HEK293 (cell line): ENCODE results near the gene CCDC3.

ENCODE experiments used
- CTCF ChIA-PET: fragments of 350-600 bp; formaldehyde crosslinking; extraction: SDS; loops from one replicate; lab custom pipeline; 2021; ENCODE audit warnings: antibody characterized with exemption; lab: Yijun Ruan, JAX
- POLR2A ChIA-PET: fragments of 300-600 bp; formaldehyde crosslinking; extraction: SDS; loops from one replicate; lab custom pipeline; 2020; ENCODE audit warnings: antibody characterized with exemption, inconsistent platforms; lab: Yijun Ruan, JAX
- H3K27ac ChIP-seq: fragments of 200-500 bp; sonication (Bioruptor generic); 2 replicates; pipeline ENCODE4 v1.5.1; 2014; ENCODE audit warnings: low read depth, low read length, control low read depth, inconsistent platforms; ENCODE audit errors: extremely low read depth
- H3K36me3 ChIP-seq, 2 experiments: fragments of 200-500 bp in 1 of 2; sonication (Bioruptor generic) in 1 of 2; 1 replicate in 1 of 2; 2 replicates in 1 of 2; pipeline ENCODE4 v1.5.1; 2014 to 2017; ENCODE audit warnings: inconsistent platforms in 2 of 2, low read length in 2 of 2; ENCODE audit not compliant: control insufficient read depth in 2 of 2, insufficient read depth in 1 of 2
- H3K4me1 ChIP-seq: fragments of 200-500 bp; sonication (Bioruptor generic); 2 replicates; pipeline ENCODE4 v1.5.1; 2014; ENCODE audit warnings: mild to moderate bottlenecking, low read length, inconsistent platforms; ENCODE audit not compliant: control insufficient read depth, insufficient read depth
- H3K4me3 ChIP-seq: 2 replicates; pipeline ENCODE4 v1.5.1; 2011; ENCODE audit warnings: low read depth, mild to moderate bottlenecking, control low read depth, low read length, moderate library complexity
- H3K9me3 ChIP-seq: fragments of 200-500 bp; sonication (Bioruptor generic); 2 replicates; pipeline ENCODE4 v1.5.1; 2014; ENCODE audit warnings: low read depth, low read length, inconsistent platforms; ENCODE audit not compliant: control insufficient read depth, insufficient read depth
- HOXC10 ChIP-seq: sonication (generic); formaldehyde crosslinking; IDR thresholded peaks from 2 replicates; pipeline ENCODE4 v1.8.1; 2023; ENCODE audit warnings: mild to moderate bottlenecking, missing genetic modification reagents
- OSR2 ChIP-seq: fragments of 450-650 bp; formaldehyde crosslinking; IDR thresholded peaks from 2 replicates; pipeline ENCODE4 v1.5.1; 2016; ENCODE audit warnings: missing biosample characterization, missing genetic modification characterization
- SCRT2 ChIP-seq: fragments of 450-650 bp; formaldehyde crosslinking; IDR thresholded peaks from 2 replicates; pipeline ENCODE4 v1.5.1; 2016; ENCODE audit warnings: missing biosample characterization, missing genetic modification characterization
- SETDB1 ChIP-seq: IDR thresholded peaks from one replicate; pipeline ENCODE4 v1.6.1; 2017; ENCODE audit warnings: mild to moderate bottlenecking, low read length, moderate library complexity, mixed read lengths; ENCODE audit not compliant: insufficient read length
- SP7 ChIP-seq: fragments of 450-650 bp; formaldehyde crosslinking; IDR thresholded peaks from 2 replicates; pipeline ENCODE4 v1.5.1; 2016; ENCODE audit warnings: missing biosample characterization, missing genetic modification characterization
- ZBTB11 ChIP-seq: fragments of 450-650 bp; formaldehyde crosslinking; conservative IDR thresholded peaks from 2 replicates; pipeline ENCODE4 v1.5.1; 2016; ENCODE audit warnings: low read depth, missing biosample characterization, missing genetic modification characterization
- ZNF10 ChIP-seq: fragments of 450-650 bp; formaldehyde crosslinking; IDR thresholded peaks from 2 replicates; pipeline ENCODE4 v1.5.1; 2017; ENCODE audit warnings: missing biosample characterization, missing genetic modification characterization
- ZNF157 ChIP-seq: fragments of 450-650 bp; formaldehyde crosslinking; IDR thresholded peaks from 2 replicates; pipeline ENCODE4 v1.5.1; 2016; ENCODE audit warnings: missing biosample characterization, missing genetic modification characterization
- ZNF184 ChIP-seq: fragments of 450-650 bp; IDR thresholded peaks from 2 replicates; pipeline ENCODE4 v1.5.1; 2018; ENCODE audit warnings: missing biosample characterization, mild to moderate bottlenecking, missing genetic modification characterization
- ZNF211 ChIP-seq: fragments of 450-650 bp; formaldehyde crosslinking; IDR thresholded peaks from 2 replicates; pipeline ENCODE4 v1.5.1; 2016; ENCODE audit warnings: low read depth, missing biosample characterization, missing genetic modification characterization
- ZNF280D ChIP-seq: fragments of 450-650 bp; formaldehyde crosslinking; IDR thresholded peaks from 2 replicates; pipeline ENCODE4 v1.5.1; 2016; ENCODE audit warnings: missing biosample characterization, missing genetic modification characterization
- ZNF350 ChIP-seq: fragments of 450-650 bp; formaldehyde crosslinking; IDR thresholded peaks from 2 replicates; pipeline ENCODE4 v1.5.0; 2017; ENCODE audit warnings: missing biosample characterization, mild to moderate bottlenecking, missing genetic modification characterization
- ZNF354C ChIP-seq: fragments of 450-650 bp; formaldehyde crosslinking; IDR thresholded peaks from 2 replicates; pipeline ENCODE4 v1.5.1; 2016; ENCODE audit warnings: missing biosample characterization, missing genetic modification characterization, low read depth, borderline replicate concordance
- ZNF423 ChIP-seq: fragments of 450-650 bp; formaldehyde crosslinking; IDR thresholded peaks from 2 replicates; pipeline ENCODE4 v1.5.1; 2016; ENCODE audit warnings: missing biosample characterization, missing genetic modification characterization
- ZNF571 ChIP-seq: fragments of 450-650 bp; formaldehyde crosslinking; IDR thresholded peaks from 2 replicates; pipeline ENCODE4 v1.5.0; 2017; ENCODE audit warnings: missing biosample characterization, missing genetic modification characterization
- ZNF600 ChIP-seq: fragments of 450-650 bp; formaldehyde crosslinking; IDR thresholded peaks from 2 replicates; pipeline ENCODE4 v1.5.1; 2016; ENCODE audit warnings: missing biosample characterization, missing genetic modification characterization
- ZNF629 ChIP-seq: fragments of 450-650 bp; formaldehyde crosslinking; IDR thresholded peaks from 2 replicates; pipeline ENCODE4 v1.5.1; 2017; ENCODE audit warnings: missing biosample characterization, missing genetic modification characterization
- ZSCAN16 ChIP-seq: fragments of 450-650 bp; formaldehyde crosslinking; IDR thresholded peaks from 2 replicates; pipeline ENCODE4 v1.5.1; 2016; ENCODE audit warnings: missing biosample characterization, missing genetic modification characterization
- TF ChIP-seq, protein P1 (sequence below): fragments of 450-650 bp; formaldehyde crosslinking; conservative IDR thresholded peaks from 2 replicates; pipeline ENCODE4 v1.5.1; 2016; ENCODE audit warnings: low read depth, missing biosample characterization, missing genetic modification characterization
- TF ChIP-seq, protein P2 (sequence below): fragments of 450-650 bp; formaldehyde crosslinking; IDR thresholded peaks from 2 replicates; pipeline ENCODE4 v1.5.1; 2016; ENCODE audit warnings: missing biosample characterization, missing genetic modification characterization

CCDC3 gene

DNA sequence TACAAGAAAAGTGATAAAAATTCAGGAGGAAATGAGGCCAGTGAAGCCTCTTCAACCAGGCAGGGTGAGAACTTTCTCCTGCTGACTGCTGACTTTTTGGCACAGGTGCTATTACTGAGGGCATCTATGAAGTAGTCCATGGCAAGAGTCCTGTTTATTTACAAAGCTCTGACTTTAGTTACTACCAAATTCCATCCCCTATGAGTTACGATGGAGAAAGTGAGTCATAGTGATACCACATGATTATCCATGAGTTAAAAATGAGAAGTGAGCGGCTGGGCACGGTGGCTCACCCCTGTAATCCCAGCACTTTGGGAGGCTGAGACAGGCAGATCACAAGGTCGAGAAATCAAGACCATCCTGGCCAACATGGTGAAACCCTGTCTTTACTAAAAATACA, 19.9 kb downstream of the CCDC3 start:
- TF ChIP-seq ZSCAN16 (tag by site-specific recombination) (no peak), SCRT2 (tag by site-specific recombination) (no peak), OSR2 (peak; percentile 79), ZNF629 (tag by site-specific recombination) (0 out of 2 replicates have a peak, but pooled peaks have one; percentile 41), SETDB1 (no peak), SP7 (tag by site-specific recombination) (0 out of 2 replicates have a peak, but pooled peaks have one; percentile 18), ZNF423 (tag by site-specific recombination) (no peak), ZNF10 (tag by site-specific recombination) (0 out of 2 replicates have a peak, but pooled peaks have one; percentile 14), ZBTB11 (tag by site-specific recombination) (no peak), ZNF157 (tag by site-specific recombination) (no peak), ZNF350 (tag by site-specific recombination) (no peak), ZNF600 (tag by site-specific recombination) (peak; percentile 31; the same call in 1 of the 2 replicates), ZNF280D (tag by site-specific recombination) (no peak), ZNF211 (tag by site-specific recombination) (no peak), ZNF184 (tag by site-specific recombination) (peak; percentile 57; the same call in 1 of the 2 replicates), ZNF354C (no peak), HOXC10 (no peak), ZNF571 (tag by site-specific recombination) (no peak)
- TF ChIP-seq, protein P1, sequence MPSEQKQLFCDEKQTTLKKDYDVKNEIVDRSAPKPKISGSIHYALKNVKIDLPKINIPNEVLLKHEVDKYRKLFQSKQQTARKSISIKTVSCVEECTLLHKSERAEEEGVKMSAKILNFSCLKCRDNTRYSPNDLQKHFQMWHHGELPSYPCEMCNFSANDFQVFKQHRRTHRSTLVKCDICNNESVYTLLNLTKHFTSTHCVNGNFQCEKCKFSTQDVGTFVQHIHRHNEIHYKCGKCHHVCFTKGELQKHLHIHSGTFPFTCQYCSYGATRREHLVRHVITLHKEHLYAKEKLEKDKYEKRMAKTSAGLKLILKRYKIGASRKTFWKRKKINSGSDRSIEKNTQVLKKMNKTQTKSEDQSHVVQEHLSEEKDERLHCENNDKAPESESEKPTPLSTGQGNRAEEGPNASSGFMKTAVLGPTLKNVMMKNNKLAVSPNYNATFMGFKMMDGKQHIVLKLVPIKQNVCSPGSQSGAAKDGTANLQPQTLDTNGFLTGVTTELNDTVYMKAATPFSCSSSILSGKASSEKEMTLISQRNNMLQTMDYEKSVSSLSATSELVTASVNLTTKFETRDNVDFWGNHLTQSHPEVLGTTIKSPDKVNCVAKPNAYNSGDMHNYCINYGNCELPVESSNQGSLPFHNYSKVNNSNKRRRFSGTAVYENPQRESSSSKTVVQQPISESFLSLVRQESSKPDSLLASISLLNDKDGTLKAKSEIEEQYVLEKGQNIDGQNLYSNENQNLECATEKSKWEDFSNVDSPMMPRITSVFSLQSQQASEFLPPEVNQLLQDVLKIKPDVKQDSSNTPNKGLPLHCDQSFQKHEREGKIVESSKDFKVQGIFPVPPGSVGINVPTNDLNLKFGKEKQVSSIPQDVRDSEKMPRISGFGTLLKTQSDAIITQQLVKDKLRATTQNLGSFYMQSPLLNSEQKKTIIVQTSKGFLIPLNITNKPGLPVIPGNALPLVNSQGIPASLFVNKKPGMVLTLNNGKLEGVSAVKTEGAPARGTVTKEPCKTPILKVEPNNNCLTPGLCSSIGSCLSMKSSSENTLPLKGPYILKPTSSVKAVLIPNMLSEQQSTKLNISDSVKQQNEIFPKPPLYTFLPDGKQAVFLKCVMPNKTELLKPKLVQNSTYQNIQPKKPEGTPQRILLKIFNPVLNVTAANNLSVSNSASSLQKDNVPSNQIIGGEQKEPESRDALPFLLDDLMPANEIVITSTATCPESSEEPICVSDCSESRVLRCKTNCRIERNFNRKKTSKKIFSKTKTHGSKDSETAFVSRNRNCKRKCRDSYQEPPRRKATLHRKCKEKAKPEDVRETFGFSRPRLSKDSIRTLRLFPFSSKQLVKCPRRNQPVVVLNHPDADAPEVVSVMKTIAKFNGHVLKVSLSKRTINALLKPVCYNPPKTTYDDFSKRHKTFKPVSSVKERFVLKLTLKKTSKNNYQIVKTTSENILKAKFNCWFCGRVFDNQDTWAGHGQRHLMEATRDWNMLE (tag by site-specific recombination), result no peak
- TF ChIP-seq, protein P2, sequence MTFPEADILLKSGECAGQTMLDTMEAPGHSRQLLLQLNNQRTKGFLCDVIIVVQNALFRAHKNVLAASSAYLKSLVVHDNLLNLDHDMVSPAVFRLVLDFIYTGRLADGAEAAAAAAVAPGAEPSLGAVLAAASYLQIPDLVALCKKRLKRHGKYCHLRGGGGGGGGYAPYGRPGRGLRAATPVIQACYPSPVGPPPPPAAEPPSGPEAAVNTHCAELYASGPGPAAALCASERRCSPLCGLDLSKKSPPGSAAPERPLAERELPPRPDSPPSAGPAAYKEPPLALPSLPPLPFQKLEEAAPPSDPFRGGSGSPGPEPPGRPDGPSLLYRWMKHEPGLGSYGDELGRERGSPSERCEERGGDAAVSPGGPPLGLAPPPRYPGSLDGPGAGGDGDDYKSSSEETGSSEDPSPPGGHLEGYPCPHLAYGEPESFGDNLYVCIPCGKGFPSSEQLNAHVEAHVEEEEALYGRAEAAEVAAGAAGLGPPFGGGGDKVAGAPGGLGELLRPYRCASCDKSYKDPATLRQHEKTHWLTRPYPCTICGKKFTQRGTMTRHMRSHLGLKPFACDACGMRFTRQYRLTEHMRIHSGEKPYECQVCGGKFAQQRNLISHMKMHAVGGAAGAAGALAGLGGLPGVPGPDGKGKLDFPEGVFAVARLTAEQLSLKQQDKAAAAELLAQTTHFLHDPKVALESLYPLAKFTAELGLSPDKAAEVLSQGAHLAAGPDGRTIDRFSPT (tag by site-specific recombination), result 0 out of 2 replicates have a peak, but pooled peaks have one; percentile 25
- Histone ChIP-seq H3K36me3 (no peaks in the 10 kb centered on the region), H3K4me3 (no peak overlapping the region), H3K4me1 (peaks cover 13% of the 10 kb centered on the region), H3K27ac (no peak overlapping the region), H3K9me3 (no peaks in the 10 kb centered on the region)
- POLR2A ChIA-PET, result no interaction called here
- CTCF ChIA-PET, result interaction anchor here (0.7 to 1.4 kb wide), 2 partner anchors 160 to 270 kb away, joined by 4 to 5 read pairs; no protein-coding TSS in a partner anchor
